Right renal pelvis (tissue), 4 donors: Measurements from ENCODE around the gene LPIN3. TPM values are rescaled to one million over a fixed set of nuclear protein-coding genes. Genes with fewer than 3 reads are reported as not detected.

Experiments
- DNase-seq, 4 donors: peaks; one replicate each; pipeline ENCODE4 v3.0.0-alpha.2; 2013; ENCODE audit warnings: low read depth in 4 of 4, low spot score in 3 of 4, missing footprints in 1 of 4
- polyA plus RNA-seq, 4 donors: library from polyadenylated mRNA; unstranded; fragments of 120-200 nt; gene quantifications; one replicate each; pipeline ENCODE4 v1.2.1, GENCODE V29; 2013; ENCODE audit not compliant: insufficient read length in 4 of 4

LPIN3 gene
- polyA plus RNA-seq, 4 donors, result 9.5 to 13.6 (median 11.5) TPM

DNA sequence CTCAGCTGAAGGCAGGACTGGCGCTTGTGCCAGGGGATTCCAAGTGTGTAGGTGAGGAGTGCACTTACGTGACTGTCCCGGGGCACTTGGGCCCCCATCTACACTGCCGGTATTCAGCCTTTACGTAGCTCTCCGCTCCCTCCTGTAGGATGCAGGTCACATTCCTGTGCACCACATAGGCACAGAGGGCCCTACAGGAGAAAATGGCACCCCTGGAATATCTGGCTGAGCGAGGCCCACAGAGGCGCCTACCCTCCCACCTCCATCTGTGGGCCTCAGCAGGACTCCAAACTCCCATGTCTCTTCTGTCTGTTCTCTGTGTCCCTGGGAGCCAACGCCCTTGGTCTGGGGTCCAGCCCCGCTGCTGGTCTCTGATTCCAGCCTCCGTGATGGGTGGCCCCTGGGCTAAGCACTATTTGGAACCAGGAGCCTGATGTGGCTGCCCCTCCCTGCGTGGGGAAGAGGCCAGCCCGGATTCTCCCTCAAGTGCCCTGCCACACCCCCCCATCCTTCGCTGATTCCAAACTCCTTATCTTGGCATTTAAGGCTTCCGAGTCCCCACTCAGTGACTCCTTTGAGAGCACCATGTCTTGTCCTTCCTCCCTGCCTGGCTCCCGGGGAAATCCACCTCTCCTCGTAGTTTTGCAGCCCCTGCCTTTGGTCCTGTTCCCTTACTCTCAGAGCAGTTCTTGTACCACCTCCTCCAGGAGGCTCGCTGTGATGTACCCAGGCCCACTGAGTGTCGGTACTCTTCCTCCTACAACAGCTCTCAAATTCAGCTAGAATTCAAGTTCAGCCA lies 24.5 kb downstream of the LPIN3 start:
- no peak for DNase-seq

DNA sequence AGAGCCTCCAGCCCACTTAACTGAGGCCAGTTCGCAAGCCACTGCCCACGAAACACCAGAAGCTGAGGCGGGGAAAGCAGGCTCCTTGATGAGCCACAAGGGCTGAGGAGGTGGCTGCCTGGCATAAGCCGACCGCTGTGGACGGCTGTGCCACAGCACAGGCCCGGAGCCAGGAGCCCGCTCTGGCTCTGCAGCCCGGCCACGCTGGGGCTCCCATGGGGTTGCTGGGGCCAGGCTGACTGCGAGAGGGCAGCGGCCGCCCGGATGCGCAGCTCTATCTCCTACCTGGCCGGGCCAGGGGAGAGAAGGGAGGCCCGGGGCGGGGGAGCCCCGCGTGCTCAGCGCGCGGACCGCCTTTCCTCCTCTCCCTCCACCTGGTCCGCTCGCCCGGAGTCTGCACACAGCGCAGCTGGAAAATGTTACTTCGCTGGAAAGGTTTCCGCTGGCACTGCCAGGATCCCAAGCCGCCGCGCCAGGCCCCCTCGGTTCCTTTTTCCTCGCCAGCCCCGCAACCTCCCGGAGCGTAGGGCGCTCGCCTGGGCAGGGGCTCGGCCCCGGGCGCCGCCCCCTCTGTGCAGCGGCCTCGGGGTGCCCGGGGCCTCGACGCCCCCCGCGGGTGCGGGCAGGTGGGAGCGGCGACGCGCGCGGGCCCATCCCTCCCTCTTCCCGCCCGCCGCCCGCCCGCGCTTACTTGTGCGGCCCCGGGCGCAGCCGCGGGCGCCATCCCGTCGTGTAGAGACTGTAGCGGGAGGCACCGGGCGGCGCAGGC lies 25.3 kb downstream of the LPIN3 start:
- no peak for DNase-seq

- DNase-seq, result no peak
Measured at GRCh38 chr20:41366546-41367392, 26.1 kb downstream of the LPIN3 start, which contains the start of gene EMILIN3. Gene EMILIN3 (minus strand): TSS chr20:41366818. CDS start chr20:41366634, 184 bp downstream.

DNA sequence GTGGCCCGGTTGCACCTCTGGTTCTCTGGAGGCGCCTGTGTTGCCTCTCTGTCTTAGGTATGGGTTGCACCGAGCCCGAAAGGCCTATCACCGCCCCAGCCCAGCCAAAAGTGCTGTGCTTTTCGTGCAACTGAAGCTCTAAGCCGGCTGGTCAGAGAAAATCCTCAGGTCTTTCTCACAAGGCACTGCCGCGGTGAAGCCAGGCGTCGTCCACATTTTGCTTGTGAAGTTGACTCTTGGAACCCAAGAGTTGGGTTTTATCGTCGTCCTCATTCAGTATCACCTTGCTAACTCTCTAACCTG lies 26.7 kb downstream of the LPIN3 start:
- no peak for DNase-seq

GRCh38 chr20:41367956-41368355 lies 27.3 kb downstream of the LPIN3 start:
- no peak for DNase-seq

GRCh38 chr20:41369673-41370072 lies 29.1 kb downstream of the LPIN3 start:
- DNase-seq, result no peak

DNA sequence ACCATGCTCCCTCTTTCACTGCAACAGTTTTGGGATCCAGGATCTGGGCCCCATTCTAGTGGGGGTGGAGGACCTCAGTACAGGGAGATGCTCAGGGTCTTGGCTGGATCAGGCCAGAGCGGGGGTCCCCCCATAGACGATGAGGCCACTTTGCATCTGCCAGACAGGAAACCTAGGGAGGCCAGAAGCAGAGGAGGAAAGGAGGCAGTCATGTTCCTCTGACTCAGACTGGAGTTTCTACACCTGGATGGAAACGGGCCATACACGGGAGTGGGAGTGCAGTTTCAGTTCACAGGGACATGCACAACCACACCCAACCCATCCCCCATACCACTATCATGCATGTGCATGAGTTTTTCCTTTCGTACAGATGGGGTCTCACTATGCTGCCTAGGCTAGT lies 29.6 kb downstream of the LPIN3 start:
- no peak for DNase-seq

DNA sequence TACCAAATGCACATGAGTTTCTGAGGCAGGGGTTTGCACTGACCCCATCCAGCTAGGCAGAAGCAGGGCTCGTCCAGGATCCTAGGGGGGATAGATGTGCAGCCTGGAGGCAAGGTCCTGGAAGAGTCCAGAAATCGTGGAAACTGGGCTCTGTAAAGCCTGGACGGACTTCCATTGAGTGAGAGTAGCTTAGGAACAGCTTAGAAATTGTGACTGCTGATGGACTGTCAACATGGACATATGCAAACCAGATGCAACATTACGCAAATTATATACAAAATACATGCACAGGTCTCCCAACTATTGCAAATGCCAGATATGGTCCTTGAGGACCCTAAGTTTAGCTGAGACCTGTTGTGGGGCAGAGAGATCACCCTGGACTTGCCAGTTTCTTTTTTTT lies 30.8 kb downstream of the LPIN3 start:
- DNase-seq, result no peak

DNA sequence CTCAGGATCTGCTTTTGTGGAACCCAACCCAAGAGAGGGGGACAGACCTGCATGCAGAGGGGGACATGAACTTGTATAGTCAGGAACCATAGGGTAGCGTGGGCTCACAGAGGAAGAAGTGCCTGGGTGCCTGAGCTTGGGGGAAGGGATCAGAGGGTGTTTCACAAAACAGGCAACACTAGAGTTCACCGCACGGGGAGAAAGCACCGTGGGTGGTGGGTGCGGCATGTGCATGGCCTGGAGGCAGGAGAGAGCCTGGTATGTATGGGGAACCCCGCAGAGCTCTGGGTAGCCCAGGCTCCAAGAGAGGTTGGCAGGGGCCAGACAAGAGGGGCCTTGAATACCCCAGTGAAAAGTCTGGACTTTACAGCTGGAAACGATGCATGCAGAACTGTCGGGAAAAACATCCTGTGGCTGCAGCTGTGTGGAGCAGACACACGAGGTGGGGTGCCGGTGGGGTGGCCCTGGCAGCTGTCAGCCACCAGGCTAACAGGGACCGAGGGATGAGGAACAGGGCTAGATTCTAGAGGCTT lies 32.7 kb downstream of the LPIN3 start:
- DNase-seq, result no peak

DNA sequence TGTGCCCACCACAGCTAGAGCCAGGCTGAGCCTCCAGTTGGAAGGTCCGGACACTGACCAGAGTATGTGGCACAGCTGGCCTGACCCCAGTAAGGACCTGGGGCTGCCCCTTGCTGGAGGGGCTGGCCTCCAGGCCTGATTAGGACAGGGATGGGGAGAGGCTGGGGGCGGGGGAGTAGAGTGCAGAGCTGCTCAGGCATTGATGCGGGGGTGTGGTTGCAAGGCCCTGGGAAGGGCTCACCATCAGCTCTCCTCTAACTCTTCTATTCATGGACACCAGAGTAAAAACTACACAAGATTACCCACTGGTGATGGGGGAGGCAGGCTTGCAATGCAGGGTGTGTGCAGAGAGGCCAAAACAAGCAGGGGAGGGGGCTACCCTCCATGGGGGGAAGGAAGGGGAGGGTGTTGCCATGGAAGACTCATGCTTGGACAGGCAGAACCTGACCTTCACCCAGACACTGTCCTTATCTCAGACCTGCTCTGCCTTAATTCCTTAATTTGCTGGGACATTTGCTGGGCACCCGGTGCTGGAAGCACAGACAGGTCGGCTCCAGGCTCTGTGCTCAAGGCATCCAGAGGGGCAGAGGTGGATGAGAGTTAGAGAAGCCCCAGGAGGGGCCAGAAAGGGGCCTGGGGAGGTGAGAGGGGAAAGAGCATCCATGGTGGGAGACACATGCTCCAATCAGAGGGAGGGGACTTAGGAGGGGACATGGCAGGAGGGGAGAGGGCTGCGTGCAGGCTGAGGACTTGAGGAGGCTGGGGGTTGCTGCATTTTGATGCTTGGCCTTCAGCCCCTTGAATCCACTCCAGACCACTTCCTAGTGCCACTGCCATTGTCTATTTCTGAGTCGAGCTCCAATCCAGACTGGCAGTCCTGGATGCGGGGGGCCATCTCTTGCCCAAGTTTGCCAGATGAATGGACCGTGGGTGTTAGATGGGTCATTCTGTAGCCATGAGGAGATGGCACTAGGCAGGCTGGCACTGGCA lies 33.6 kb downstream of the LPIN3 start:
- DNase-seq, result no peak

DNA sequence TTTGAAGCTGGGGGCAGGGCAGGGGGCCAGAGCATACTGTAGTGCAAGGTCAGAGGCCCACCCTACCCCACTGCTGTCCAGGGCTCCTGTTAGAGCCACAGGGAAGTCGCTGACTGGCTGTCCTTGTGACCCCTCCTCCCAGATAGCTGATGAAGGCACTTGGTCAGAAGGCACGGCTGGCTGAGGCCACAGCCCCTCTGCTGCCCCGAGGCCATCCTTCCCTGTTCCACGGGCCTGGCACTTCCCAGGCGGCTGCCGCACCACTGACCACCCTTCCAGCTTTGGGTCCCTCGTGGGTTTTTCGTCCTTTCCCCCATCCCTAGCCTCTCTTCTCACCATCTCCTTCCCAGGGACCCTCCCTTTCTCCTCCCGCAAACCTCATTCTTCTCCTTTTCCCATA lies 35.2 kb downstream of the LPIN3 start:
- no peak for DNase-seq

DNA sequence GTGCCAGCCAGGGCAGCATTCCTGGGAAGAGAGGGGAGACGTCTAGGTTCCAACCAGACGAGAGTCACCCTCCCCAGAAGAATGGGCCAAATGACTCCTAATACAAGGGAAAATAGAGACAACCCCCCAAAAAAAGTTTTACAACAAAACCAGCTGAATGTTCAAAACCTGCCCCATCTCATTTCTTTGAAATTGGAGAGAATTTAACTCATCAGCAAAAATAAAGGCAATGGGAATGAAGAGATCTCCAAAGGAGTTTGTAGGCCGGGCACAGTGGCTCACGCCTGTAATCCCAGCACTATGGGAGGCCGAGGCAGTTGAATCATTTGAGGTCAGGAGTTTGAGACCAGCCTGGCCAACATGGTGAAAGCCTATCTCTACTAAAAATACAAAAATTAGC lies 35.7 kb downstream of the LPIN3 start:
- DNase-seq, result no peak

GRCh38 chr20:41377275-41377674 lies 36.7 kb downstream of the LPIN3 start:
- DNase-seq, result no peak

DNA sequence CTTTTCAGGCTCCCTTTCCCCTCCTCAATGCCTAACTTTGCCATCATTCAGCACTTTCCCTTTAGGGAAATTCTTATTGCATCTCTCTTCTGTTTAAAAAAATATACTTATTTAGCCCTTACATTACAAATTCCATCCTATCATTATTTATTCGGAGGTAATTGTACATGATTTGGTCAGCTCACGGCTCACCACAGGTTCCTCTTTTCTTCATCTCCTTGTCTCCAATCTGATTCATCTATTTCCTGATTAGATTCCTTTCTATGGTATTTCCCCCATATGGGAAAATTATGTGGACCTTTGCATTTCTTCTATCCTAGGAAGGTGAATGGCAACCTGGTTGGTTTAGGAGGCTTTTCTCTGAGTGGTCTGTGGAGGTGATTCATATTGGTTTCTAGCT lies 38.9 kb downstream of the LPIN3 start:
- no peak for DNase-seq

- DNase-seq, result no peak
Measured at GRCh38 chr20:41380551-41381193, 40.1 kb downstream of the LPIN3 start.

DNA sequence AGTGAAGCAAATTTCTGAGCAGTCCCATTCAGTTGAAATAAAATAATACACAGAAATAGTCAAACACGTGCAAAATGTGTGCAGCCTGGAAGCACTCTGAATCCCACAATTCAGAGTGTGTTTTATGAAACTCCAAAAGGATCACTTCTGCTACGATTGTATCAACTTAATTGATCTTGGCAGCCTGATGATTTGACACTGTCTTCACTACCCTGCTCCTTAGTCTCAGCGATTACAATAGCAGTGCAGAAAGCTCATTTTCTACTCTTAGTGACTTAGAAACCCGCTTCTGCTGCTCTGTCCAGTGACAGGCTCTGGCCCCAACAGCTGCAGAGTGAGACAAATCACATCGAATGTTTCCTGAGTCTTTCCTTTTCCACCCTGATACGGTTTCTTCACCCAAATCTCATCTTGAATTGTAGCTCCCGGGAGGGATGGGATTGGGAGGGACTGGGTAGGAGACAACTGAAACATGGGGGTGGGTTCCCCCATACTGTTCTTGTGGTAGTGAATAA lies 42.2 kb downstream of the LPIN3 start:
- DNase-seq, result no peak

- no peak for DNase-seq
Measured at GRCh38 chr20:41386502-41387427, 46.1 kb downstream of the LPIN3 start.

DNA sequence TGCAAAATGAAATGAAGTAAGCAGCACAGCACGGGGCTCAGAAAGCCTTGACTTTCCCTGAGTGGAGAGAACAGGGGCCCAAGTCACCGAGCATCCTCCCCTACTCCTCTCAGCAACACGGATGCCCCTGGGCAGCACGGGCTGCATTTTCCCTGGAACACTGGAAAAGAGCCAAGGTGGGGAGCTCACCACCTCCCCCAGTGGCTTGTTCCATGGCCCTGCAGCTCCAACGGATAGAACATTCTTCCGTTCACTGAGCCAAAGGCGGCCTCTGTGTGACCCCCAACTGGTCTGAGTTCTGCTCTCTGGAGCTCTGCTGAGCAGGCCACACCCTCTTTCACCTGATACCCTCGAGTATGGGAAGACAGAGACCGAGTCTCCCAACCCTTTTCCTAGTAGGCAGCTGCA lies 46.8 kb downstream of the LPIN3 start:
- DNase-seq, result no peak
